GM12801 (cell line): Measurements from ENCODE around the gene TNFSF4.

Experiments used
- CTCF ChIP-seq: IDR thresholded peaks from one replicate; pipeline ENCODE4 v1.5.1; 2011; ENCODE audit warnings: control low read depth; ENCODE audit not compliant: insufficient read length; ENCODE audit errors: extremely low read depth

Gene TNFSF4

GRCh38 chr1:173137107-173137706 is 69.9 kb downstream of the TNFSF4 start:
- no peak for TF ChIP-seq CTCF

GRCh38 chr1:173134800-173135199 is 72.3 kb downstream of the TNFSF4 start:
- TF ChIP-seq CTCF: no peak

- no peak for TF ChIP-seq CTCF
Measured at GRCh38 chr1:173134029-173134428, 73.1 kb downstream of the TNFSF4 start.
